HG03159 (cell line): ENCODE measurements around the gene CD86.
A peak's percentile ranks its signal among the peaks of the same experiment; 100 is the strongest.

ENCODE experiments used
- ATAC-seq: cut with Tn5 transposase; IDR thresholded peaks from one replicate; pipeline ENCODE4 v1.9.1; 2021; ENCODE audit warnings: mild to moderate bottlenecking, moderate library complexity; ENCODE audit not compliant: unreplicated experiment

CD86 gene

DNA sequence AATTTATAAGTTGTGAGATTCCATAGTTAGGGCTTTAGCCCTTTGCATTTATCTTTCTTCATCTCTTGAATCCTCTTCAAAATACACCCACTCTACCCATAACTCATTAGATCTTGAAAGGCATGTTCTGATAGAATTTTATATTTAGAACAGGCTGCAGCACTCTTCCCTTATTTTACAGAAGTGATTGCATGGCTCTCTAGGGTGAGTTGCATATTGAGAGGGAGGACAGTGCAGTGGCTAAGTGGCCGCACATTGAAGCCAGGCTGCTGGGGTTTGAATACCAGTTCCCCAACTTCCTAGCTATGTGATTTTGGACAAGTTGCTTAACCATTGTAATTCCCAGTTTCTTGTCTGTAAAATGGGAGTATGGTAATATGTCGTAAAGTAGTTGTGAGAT lies 2.5 kb downstream of the CD86 start:
- no peak for ATAC-seq

DNA sequence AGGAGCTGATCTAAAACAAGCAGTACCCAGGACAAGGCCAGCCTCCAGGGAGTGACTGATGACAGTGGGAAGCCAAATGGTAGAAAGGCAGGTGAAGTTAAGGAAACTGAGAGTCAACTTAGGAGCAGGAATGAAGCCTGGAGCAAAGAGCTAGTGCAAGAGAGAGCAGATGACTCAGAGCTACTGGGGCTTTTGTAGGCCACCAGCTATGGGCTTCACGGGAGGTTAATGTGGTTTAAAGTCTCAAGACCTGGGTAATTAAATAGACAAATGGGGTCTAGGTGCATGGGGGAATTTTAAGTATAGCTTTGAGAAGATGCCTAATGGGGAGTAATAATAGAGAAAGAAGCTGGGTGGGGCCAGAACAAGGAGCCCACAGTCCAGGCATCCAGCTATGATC lies 3.1 kb downstream of the CD86 start:
- no peak for ATAC-seq

DNA sequence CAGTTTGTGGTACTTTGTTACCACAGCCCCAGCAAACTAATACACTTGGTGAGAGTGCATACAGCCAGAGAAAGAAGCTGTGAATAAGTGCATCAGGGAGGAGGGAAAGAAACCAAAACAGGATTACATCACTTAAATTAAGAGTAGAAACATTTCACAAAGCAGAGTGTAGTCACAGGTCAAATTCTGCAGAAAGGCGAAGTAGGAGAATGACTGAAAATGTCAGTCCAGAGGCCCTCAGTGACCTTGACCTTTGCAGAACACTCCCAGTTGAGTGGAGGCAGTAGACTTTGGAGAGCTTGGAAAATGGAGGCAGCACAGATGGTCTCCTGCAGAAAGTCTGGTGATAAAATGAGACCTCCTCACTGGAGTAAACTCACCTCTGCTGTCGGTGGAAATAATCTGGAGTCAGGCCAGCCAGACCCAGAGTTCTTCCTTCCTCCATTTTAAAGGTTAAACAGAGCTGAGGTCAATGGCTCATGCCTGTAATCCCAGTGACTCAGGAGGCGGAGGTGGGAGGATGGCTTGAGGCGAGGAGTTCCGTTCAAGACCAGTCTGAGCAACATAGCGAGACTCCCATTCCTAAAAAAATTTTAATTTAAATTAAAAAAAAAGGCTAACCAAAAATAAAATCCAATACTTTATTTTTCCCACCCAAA lies 5.0 kb downstream of the CD86 start:
- ATAC-seq = no peak

DNA sequence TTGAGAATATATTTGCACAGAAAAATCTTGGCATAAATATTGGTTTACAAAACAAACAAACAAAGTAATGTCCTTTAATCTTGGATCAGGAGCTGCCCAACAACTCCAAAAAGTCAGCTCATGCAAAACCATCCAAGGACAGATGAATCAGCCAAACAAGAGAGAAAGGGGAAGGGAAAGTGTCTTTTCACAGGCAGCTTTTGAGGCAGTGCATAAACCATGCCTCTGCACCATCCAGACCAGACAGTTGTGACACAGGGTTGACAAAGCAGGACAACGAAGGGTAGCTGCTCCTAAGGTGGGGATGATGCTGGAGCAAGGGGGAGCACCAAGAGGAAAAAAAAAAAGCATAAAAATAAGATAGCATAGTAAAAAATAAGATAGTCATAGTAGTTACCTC lies 8.7 kb downstream of the CD86 start:
- no peak for ATAC-seq

DNA sequence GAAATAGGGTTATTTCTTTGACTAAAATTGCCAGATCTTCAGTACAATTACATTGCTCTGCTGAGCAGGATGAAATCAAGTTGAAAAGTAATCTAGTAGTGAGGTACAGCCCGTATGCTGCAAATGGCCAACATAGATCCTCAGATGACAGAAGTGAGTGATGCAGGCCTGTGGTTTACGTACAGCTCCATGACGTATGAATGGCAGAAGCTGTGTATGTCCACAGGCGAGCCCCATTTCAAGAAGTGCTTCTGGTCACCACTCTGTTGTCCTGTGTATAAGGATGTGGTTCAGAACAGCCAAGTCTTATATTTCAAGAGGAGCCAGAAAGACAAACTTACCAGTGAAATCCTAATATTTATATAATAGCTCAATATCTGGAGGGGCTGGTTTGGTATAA lies 9.2 kb downstream of the CD86 start:
- no peak for ATAC-seq

DNA sequence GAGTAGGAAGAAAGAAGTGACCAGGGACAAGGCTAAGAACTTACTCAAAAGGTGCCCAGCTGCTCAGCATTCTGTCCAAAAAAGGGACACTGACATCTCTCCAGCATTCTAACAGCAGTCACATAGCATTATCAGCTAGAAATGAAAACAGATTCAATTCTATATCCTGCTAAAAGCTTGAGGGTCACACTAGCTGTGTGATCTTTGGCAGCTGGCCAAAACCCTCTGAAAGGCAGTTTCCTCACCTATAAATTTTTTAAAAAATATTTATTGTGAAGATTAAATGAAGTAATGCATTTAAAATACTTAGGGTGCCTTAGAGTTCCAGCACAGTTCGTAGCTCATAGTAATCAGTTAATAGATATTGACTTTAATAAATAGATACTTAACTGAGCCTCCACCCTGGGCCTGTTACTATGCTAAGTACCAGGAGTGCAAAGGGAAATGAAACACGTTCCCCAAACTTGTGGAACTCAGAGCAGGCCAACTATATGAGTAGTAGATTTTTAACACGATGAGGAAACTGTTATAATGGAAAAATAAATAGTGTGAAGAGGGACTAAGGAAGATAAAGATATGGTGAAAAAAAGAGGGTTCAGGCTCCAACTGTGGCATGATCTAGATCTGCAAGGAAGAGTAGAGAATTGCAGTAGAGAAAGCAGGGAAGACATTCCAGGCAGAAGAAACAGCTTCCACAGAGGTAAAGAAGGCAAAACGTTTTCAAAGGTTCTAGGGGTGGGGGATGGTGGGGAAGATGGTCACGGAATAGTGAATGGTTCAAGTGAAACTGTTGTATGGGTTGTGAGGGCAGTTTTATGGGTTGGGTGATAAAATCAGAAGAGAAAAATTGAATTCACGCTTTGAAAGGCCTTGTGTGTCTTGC lies 11.4 kb downstream of the CD86 start:
- ATAC-seq = no peak

DNA sequence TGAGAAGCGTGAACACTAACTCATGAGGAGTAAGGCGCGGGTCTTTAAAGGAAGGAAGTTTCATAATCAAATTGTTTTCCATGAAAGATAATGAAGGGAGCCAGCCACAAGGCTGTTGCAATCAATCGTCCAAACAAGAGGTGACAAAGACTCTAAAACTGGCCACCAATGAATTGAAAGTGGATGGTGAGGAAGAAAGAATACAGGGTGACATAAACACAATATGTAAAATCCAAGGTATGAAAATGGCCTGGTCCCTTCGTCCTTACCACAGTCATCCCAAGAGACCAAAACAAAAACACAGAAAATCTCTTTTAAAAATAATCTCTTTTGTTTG lies 12.0 kb downstream of the CD86 start:
- peak; percentile 52 for ATAC-seq

DNA sequence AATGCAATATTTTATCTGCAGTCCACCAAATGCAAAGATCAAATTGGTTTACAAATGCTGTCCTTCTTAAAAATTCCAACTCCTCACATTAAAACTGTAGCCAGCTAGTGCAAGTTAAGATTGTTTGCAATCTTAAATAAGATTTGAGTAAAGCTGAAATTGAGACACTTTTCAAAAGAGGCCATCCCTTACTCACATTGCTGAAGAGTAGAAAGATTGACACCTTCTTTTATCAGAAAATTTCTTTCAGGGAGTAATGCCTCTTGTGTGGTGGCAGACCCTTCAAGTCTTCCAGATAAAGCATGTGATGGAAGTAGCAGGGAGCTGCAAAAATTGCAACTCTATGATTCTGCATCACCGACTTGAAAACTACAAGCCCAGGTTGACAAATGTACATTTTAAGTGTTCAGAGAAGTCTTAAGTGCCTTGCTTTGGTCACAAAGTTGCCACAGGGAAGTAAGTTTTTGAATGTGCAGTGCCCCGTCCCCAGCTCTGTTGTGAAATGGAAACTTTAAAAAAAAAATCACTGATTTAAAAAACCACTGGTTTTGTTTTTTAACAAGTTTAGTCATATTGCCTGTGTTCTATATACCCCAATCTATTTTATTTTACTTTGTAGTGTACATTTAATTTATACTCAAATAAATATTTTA lies 12.6 kb downstream of the CD86 start:
- ATAC-seq = no peak

DNA sequence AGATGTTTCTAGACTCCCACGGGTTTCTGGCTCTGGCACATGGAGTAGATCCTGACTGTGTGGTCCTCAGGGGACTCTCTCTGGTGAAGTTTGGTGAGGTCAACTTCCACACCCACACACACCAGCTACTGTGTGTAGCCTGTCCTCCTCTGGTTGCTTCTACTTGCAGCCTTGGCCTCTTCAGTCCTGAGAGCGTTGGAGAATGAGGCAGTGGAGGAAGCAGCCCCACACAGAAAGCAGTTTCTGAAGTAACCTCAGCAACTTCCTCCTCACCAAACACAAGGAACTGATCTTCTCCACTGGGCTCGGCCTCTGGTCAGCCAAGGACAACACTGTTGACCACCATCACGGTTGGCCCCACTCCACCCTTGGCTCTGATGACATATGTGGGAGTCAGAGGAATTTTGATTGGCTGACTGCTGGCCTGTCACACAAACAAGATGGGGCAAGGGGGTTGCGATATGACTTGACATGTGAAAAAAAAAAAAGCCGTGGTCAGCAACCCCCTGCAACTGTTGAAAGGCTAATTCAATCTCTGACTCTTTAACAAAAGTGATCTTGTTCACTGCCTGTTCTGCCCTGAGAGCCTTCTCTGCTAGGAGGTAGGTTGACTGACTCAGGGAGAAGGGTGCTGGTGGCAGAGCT lies 19.6 kb downstream of the CD86 start:
- ATAC-seq = peak; percentile 50

DNA sequence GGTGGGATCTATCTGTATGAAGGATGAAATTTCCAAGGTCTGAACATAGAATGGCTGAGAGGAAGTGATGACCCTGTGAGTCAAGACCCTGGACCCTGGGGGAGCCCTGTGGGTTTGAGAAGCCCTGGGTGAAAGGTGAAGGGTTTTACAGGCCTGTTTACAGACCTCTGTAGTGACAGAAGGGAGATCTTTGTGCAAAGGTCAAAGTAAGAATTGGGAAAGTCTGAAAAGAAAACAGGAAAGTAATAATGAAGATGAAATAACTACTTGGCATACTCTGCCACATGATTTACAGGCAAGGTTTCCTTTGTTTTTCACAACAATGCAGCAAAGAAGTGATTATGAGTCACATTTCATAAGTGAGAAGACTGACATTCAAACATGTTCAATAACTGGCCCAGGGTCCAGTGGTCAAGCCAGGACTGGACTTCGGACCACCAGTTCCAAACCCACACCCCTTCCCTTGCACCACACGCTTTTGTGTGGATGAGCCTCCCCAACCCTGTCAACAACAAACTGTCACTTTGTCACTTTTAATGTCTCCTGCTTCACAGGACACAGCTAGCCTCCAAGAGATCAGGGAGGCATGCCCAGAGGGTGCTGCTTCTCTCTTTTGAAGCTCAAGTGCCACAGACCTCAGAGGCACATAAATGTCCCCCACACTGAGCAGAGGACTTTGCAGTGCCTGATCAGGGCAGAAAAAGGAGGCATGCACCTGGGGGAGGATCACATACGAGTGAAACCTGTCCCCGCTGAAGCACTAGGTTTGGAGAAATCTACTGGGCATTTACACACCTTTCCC lies 21.5 kb downstream of the CD86 start:
- peak; percentile 1 for ATAC-seq

DNA sequence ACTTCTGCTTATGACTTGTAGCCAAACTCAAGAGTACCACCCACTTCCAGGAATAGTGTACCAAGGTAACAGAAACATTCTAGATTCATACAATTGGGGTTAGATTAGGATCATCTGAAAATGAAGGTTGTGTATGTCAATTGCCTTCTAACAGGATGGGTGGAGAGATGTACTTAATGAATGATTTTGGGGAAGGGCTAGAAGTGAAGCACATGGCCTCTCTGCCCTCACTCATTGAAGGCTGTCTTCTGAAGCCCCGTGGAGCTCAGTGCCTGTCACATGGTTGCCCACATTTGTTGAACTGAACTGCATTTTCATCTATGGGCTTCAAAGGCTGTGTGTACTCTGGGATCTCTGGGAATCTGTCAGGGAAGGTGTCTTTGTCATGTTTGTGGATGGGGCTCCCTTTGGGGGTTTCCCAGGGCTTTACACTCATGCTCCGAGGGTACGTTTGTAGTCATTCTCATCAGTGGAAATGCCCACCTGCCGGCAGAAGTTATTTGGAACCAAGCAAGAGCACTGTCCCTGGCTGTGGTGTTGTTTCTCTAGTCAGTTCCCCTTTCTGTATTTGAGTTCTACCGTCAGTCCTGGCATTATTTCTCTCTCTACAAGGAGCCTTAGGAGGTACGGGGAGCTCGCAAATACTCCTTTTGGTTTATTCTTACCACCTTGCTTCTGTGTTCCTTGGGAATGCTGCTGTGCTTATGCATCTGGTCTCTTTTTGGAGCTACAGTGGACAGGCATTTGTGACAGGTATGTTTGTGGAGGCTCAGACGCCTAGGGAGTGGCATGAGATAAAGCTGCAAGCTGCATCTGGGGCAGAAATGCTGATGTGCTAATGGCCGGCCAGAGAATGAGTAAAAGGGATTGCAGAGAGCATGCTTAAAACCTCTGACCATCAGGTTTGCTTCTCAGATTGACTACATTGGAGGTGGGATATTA lies 22.4 kb downstream of the CD86 start:
- ATAC-seq = peak; percentile 39

DNA sequence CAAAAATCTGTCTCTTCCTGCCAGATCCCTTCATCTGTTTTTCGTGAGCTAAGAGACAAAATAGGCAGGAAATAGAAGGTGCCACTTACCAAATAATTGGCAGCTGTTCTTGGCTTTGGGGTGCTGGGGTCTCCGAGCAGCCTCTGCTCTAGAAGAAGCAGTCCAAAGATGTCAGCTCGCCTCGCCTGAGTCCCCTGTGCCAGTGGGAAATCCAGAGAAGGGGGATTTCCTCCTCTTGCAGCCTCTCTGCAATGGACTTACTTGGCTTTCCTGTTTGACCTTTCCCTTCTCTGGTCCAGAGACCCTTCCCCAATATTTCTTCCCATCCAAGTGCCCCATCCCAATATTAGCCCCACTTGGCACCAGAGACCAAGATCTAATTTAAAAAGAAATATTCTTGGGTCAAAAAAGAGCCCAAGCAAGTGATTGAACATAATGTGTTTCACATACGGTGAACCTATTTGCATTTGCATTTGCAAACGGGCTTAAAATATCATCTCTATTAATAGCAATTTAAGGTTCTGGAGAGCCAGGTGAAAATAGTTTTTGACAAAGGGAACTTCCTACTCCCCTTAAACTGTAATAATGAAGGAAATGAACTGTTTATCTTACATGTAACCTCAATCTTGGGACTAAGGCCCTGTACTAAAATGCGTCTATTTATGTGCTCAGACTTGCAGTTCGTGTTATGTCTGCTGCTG lies 23.2 kb downstream of the CD86 start:
- ATAC-seq = no peak

DNA sequence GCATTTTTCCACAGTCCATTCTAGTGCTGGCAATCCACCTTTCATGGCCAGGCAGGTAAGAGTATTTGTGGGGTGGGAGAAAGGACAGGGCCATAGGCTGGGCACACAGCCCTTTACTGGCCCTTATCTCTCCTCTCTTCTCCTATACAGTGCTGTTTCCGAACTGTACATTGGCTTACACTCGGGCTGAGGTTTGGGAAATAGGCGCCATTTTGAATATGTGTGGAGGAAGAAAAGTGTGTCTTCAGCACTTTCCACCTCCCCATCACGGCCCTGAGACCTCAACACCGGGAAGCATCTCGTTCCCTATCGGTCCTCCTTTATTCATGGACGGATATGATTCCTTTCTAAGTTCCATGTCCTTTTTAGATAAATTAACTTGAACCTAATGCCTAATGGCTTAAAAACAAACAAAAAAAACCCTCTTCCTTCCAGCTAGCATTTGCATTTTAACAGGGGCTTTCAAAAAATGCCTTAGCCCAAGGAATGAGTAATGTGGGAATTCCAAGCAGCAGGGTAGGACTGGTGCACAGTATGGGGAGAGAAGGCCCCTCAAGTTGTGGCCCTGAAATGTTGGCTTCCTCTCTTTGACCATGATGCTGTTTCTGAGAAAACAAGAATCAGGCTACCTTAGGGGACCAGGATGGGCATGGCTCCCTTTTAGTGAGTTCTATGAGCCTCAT lies 24.5 kb downstream of the CD86 start:
- ATAC-seq = no peak

DNA sequence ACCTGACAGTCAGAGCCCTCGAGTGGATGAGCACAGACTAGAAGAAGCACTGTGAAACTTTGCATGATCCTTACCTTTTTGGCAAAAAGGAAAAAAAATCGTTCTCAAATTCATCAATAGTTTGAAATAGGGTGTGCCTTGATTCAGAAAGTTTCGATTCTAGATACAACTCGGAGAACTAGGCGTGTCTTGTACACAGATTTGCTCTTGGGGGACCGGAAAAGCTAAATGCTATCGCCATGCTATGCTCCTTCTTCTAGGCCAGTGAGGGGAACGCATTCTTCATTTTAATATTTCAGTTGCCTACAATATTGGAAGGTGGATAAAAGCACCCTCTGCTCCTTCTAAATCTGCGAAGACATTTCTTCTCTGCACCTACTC lies 25.0 kb downstream of the CD86 start:
- no peak for ATAC-seq

DNA sequence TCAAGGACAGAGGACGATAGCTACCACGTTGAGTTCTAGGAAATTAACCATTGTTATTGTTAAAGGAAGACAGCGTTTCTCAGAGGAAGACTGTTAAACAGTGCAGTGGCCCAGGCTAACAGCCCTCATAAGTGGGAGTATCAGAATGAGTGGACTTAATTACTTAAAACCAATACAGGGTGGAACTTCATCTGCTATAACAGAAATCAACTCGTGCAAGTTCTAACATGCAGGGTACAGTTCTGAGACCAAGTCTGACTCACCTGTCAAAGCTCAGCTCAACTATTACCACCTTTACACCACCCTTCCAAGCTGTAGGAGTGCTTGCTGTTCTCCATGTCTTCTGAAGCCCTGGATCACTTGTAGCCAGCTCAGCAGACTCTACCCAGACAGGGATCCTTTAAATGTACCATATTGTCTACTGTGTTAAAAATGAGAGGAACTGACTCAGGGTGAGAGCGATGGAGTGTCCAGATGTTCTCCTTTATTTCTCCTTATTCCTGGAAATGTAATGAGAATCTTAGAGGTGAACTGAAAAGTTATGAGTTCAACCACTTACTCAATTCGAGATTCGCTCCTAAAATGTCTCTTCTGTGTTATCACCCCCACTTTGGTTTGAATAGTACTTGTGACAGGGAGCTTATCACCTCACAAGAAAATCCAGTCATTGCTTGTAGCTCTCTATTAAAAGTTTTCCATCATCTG lies 26.5 kb downstream of the CD86 start:
- peak; percentile 45 for ATAC-seq

DNA sequence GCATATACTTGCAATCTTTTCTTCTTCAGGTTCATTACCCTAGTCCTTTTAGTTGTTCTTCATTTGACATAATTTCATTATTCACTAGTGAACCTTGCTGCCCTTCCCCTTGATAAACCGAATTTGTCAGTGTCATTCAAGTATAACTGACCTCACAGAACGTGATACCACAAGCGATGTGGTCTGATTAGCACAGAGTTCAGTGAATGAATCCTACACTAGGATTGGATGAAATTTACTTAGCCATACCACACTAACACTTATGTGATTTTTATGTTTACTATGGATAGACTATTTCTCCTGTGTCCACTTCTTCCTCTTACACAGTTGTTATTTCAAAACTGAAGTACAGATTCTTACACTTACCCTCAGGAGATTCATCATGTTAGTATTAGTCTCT lies 27.2 kb downstream of the CD86 start:
- ATAC-seq = no peak

DNA sequence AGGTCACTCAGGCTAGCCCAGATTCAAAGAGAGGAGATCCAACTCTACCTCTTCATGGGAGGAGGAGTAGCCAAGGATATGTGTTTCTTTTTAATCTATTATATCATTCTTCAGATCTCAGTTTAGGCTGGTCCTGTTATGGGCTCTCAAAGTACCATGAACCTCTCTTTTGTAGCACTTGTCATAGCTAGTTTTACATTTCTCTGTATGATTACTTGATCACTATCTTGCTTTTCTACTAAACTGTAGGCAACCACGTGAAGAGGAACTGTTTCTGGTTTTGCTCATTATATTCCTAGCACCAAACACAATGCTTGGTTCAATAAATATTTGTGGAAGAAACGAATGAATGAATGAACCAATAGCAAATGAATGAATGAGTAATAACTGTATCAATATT lies 29.6 kb downstream of the CD86 start:
- ATAC-seq = no peak

DNA sequence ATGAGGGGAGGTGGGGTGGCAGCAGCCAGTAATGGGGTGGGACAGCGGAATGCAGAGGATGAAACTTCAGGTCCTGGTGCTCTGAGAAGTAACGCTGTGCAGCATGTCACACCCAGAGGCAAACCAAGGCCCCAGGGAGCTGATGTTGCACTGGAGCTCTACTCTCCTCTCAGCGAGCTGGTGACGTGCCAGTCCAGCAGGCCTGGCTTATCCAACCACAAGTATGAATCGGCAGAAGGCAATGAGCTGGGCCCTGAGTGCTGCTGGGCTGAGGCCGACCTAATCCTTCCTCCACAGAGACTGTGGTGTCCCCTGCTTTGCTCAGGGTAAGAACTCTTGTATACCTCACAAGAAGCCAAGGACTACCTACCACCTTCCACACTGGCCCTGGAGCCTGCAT lies 30.5 kb downstream of the CD86 start:
- no peak for ATAC-seq
